ENCODE results near the gene EZH2. TPM values are rescaled to one million over a fixed set of nuclear protein-coding genes. Genes with fewer than 3 reads are reported as not detected.

EZH2 gene
- total and polyA plus RNA-seq, 11 donors = 0.61 to 5.4 (median 1.3) TPM

- no peaks in the 10 kb centered on the region for H3K27me3 ChIP-seq
- peaks cover 0 to 79% (median 21%) of the 10 kb centered on the region in 9 donors for H3K36me3 ChIP-seq
- no peak overlapping the region for H3K4me3 ChIP-seq
- DNase-seq (no peak), ATAC-seq (no peak)
- intact Hi-C loops (cut with DNase I) = no loop called here
- TF ChIP-seq, protein P1, sequence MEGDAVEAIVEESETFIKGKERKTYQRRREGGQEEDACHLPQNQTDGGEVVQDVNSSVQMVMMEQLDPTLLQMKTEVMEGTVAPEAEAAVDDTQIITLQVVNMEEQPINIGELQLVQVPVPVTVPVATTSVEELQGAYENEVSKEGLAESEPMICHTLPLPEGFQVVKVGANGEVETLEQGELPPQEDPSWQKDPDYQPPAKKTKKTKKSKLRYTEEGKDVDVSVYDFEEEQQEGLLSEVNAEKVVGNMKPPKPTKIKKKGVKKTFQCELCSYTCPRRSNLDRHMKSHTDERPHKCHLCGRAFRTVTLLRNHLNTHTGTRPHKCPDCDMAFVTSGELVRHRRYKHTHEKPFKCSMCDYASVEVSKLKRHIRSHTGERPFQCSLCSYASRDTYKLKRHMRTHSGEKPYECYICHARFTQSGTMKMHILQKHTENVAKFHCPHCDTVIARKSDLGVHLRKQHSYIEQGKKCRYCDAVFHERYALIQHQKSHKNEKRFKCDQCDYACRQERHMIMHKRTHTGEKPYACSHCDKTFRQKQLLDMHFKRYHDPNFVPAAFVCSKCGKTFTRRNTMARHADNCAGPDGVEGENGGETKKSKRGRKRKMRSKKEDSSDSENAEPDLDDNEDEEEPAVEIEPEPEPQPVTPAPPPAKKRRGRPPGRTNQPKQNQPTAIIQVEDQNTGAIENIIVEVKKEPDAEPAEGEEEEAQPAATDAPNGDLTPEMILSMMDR (IDR thresholded peaks at IDR 0.05) = no peak
- no peak for TF ChIP-seq POLR2A (IDR thresholded peaks at IDR 0.05)
- no peaks in the 10 kb centered on the region for H3K9me3 ChIP-seq
- H3K4me1 ChIP-seq = no peaks in the 10 kb centered on the region
- WGBS, 4 donors = 75 to 82% (median 79%) methylated on average over 4 of the region's 4 CpGs
- no peak overlapping the region for H3K27ac ChIP-seq
These were observed 72.2 kb downstream of the EZH2 start for GRCh38 chr7:148811892-148812291.

DNA sequence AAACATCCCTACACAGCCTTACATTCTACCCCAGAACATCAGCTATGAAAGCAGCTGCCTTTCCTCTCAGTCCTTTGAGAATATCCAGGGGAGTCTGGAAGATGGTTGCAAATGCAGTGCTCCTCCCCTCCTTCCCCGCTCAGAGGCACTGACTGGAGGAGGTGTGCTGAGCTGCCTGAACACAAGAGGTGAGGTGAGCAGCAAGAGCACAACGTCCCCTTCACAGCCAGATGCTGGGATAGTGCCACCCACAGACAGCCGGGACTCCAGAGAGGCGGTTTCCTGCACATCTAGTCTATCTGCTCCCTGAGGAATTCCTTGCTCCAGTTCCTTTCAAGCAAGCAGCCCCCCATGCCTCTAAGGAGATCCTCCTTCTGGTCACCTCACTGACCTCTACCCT, 74.2 kb downstream of the EZH2 start:
- TF ChIP-seq, protein P1 (IDR thresholded peaks at IDR 0.05) = no peak
- no peak for TF ChIP-seq POLR2A (IDR thresholded peaks at IDR 0.05)
- Histone ChIP-seq H3K9me3 (no peaks in the 10 kb centered on the region), H3K36me3 (peaks cover 0 to 78% (median 21%) of the 10 kb centered on the region in 9 donors), H3K27ac (no peak overlapping the region), H3K4me1 (no peaks in the 10 kb centered on the region), H3K4me3 (no peak overlapping the region), H3K27me3 (no peaks in the 10 kb centered on the region)
- 68 to 81% (median 73%) methylated on average over 4 of the region's 4 CpGs for WGBS, 4 donors
- no peak for DNase-seq
- no peak for ATAC-seq
- intact Hi-C loops (cut with DNase I) = no loop called here

GRCh38 chr7:148807436-148807835, 76.7 kb downstream of the EZH2 start:
- ATAC-seq (no peak), DNase-seq (no peak)
- no peaks in the 10 kb centered on the region for H3K4me1 ChIP-seq
- no peak overlapping the region for H3K4me3 ChIP-seq
- peaks cover 0 to 80% (median 21%) of the 10 kb centered on the region in 9 donors for H3K36me3 ChIP-seq
- TF ChIP-seq POLR2A (IDR thresholded peaks at IDR 0.05) = no peak
- TF ChIP-seq, protein P1 (IDR thresholded peaks at IDR 0.05) = no peak
- intact Hi-C loops (cut with DNase I) = no loop called here
- no peak overlapping the region for H3K27ac ChIP-seq
- 64 to 78% (median 72%) methylated on average over 4 of the region's 4 CpGs for WGBS, 4 donors
- no peaks in the 10 kb centered on the region for H3K9me3 ChIP-seq
- H3K27me3 ChIP-seq = no peaks in the 10 kb centered on the region

DNA sequence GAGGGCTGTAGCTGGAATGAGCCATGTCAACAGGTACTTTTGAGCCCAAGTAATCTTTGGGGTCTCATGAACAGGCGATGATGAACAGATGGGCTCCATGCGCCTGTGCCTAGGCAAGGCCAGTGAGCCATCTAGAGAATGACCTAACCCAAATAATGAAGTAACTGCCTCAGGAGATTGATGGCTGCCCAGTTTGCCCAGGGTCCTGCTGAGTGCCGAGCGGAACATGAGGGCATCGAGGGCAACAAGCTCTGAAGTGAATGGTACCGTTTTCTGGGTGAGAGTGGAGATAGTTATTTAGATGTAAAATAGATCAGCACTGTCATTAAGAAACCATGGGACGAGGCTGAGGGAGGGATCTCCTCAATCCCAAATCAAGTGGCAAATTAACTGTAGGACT, 77.9 kb downstream of the EZH2 start:
- H3K27me3 ChIP-seq = no peaks in the 10 kb centered on the region
- no peak for TF ChIP-seq POLR2A (IDR thresholded peaks at IDR 0.05)
- TF ChIP-seq, protein P1 (IDR thresholded peaks at IDR 0.05) = no peak
- intact Hi-C loops (cut with DNase I) = no loop called here
- no peaks in the 10 kb centered on the region for H3K4me1 ChIP-seq
- ATAC-seq (no peak), DNase-seq (no peak)
- 84 to 91% (median 90%) methylated on average over 7 of the region's 7 CpGs for WGBS, 4 donors
- H3K36me3 ChIP-seq = peaks cover 0 to 82% (median 32%) of the 10 kb centered on the region in 9 donors
- no peak overlapping the region for H3K4me3 ChIP-seq
- H3K27ac ChIP-seq = no peak overlapping the region
- H3K9me3 ChIP-seq = no peaks in the 10 kb centered on the region

All from heart left ventricle (tissue), 16 donors.